Lower lobe of right lung (tissue), 2 donors: Measurements from ENCODE around the gene UNC5C. TPM values are rescaled to one million over a fixed set of nuclear protein-coding genes. Genes with fewer than 3 reads are reported as not detected.
A peak's percentile ranks its signal among the peaks of the same experiment; 100 is the strongest.

ENCODE experiments used
- ATAC-seq, 2 donors: fragments of 200-7000 bp; cut with Tn5 transposase; one replicate each; pipeline ENCODE4 v1.9.1; 2020 to 2022; ENCODE audit warnings: mild to moderate bottlenecking in 2 of 2, moderate library complexity in 2 of 2
- DNase-seq: peaks from one replicate; pipeline ENCODE4 v3.0.0-alpha.2; 2020
- H3K27ac ChIP-seq: fragments of 200-600 bp; one replicate; pipeline ENCODE4 v1.8.0; 2022
- H3K27me3 ChIP-seq: fragments of 200-600 bp; one replicate; pipeline ENCODE4 v1.8.0; 2022; ENCODE audit warnings: low read depth
- H3K36me3 ChIP-seq: fragments of 200-600 bp; one replicate; pipeline ENCODE4 v1.8.0; 2022; ENCODE audit warnings: mild to moderate bottlenecking
- H3K4me1 ChIP-seq: fragments of 200-600 bp; one replicate; pipeline ENCODE4 v1.8.0; 2022
- H3K4me3 ChIP-seq: fragments of 200-600 bp; one replicate; pipeline ENCODE4 v1.8.0; 2022; ENCODE audit warnings: mild to moderate bottlenecking
- H3K9me3 ChIP-seq: fragments of 200-600 bp; one replicate; pipeline ENCODE4 v1.8.0; 2022
- intact Hi-C: fragments of 100-400 bp; cut with DNase I; formaldehyde crosslinking; loops from one replicate; pipeline ENCODE4 v1.11.0; 2022
- total RNA-seq: library from RNA; stranded (reverse); fragmentation: NEBNext Ultra II Directional; extraction: Animal tissue kit (Norgen Biotek cat#: 25700); gene quantifications from one replicate; pipeline ENCODE4 v1.2.1, GENCODE V29; 2021
- TF ChIP-seq, protein P1 (sequence below): fragments of 200-600 bp; IDR thresholded peaks from one replicate; pipeline ENCODE4 v1.8.0; 2022; ENCODE audit warnings: antibody characterized with exemption, mild to moderate bottlenecking
- donor health status: DM: no; HTN: yes; CAD: no; lungs with severe emphysema.

The UNC5C gene
- total RNA-seq, 1 donor from 2014 or later = 5.1 TPM

DNA sequence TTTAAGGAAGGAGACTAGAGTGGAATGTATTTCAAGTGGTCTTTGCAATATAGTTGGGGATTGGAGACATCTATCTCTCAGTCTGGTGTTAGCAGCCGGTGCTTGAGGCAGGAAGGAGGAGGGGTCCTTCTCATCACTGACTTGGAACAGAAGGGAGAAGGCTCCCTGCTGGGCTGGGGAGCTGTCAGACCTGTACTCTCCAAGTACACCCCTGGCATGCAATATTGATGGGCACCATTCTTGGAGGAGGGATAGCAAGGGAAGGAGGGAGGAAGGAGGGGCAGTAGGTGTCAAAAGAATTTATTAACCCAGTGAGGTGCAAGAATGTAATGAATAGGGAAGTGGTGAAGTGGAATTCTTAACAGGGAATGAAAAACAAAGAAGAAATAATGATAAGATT, 338.8 kb downstream of the UNC5C start:
- H3K27ac ChIP-seq = no peak overlapping the region
- no peak for ATAC-seq
- no peaks in the 10 kb centered on the region for H3K36me3 ChIP-seq
- intact Hi-C loops = no loop called here
- TF ChIP-seq, protein P1, sequence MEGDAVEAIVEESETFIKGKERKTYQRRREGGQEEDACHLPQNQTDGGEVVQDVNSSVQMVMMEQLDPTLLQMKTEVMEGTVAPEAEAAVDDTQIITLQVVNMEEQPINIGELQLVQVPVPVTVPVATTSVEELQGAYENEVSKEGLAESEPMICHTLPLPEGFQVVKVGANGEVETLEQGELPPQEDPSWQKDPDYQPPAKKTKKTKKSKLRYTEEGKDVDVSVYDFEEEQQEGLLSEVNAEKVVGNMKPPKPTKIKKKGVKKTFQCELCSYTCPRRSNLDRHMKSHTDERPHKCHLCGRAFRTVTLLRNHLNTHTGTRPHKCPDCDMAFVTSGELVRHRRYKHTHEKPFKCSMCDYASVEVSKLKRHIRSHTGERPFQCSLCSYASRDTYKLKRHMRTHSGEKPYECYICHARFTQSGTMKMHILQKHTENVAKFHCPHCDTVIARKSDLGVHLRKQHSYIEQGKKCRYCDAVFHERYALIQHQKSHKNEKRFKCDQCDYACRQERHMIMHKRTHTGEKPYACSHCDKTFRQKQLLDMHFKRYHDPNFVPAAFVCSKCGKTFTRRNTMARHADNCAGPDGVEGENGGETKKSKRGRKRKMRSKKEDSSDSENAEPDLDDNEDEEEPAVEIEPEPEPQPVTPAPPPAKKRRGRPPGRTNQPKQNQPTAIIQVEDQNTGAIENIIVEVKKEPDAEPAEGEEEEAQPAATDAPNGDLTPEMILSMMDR = no peak
- no peaks in the 10 kb centered on the region for H3K9me3 ChIP-seq
- no peak overlapping the region for H3K4me3 ChIP-seq
- no peaks in the 10 kb centered on the region for H3K4me1 ChIP-seq
- H3K27me3 ChIP-seq = no peaks in the 10 kb centered on the region
- DNase-seq = no peak

DNA sequence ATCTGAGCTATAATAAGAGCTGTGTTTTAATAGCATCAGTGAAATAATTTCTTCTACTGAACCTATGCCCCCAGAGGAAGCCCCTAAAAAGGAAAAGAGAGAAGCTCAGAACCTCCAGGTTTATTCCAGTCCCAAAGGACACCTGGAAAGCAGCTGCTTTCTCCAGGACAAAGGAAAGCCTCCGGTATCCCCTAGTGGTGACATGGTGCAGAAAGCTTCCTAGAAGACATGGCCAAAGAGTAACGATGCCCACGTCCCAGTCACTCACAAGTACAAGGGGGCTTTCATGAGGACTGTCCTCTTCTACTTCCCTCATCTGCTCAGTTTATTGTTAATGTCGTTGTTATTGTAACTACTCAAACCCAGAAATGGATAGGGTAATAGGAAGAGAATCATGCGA, 343.9 kb downstream of the UNC5C start:
- Histone ChIP-seq H3K36me3 (peaks cover 5% of the 10 kb centered on the region), H3K9me3 (no peaks in the 10 kb centered on the region), H3K4me3 (no peak overlapping the region), H3K27ac (no peak overlapping the region), H3K4me1 (no peaks in the 10 kb centered on the region), H3K27me3 (no peaks in the 10 kb centered on the region)
- ATAC-seq (no peak), DNase-seq (no peak)
- TF ChIP-seq, protein P1 = no peak
- intact Hi-C loops = no loop called here

DNA sequence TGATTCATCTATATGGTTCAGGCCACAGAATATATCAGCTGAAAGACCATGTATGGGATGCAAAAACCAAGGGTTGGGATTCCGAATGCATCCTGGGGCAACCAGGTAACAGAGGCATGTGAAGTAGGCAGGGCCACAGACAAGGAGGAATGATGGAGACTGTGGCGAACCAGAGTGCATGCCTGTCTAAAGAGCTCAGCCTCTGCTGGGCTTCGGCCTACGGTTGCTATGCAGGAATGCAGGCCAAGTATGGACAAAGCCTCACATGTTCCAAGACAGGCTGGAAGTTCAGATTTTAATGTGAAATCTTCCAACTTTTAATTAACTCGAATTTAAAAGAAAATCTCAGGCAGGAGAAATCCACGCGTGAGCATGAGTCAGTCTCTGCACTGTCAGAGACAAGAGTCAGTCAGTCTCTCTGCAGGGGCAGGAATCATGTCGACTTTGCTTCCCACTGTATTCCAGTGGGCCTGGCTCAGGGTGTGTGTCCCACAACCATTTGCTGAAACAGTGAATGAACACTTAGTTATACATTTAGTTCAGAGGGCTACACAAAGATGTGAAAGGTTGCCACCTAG, 344.4 kb downstream of the UNC5C start:
- DNase-seq (no peak), ATAC-seq (peak in 1 of 2 donors; percentile 46)
- Histone ChIP-seq H3K27me3 (no peaks in the 10 kb centered on the region), H3K9me3 (no peaks in the 10 kb centered on the region), H3K36me3 (peaks cover 5% of the 10 kb centered on the region), H3K27ac (no peak overlapping the region), H3K4me1 (no peaks in the 10 kb centered on the region), H3K4me3 (no peak overlapping the region)
- intact Hi-C loops = no loop called here
- TF ChIP-seq, protein P1 = no peak

DNA sequence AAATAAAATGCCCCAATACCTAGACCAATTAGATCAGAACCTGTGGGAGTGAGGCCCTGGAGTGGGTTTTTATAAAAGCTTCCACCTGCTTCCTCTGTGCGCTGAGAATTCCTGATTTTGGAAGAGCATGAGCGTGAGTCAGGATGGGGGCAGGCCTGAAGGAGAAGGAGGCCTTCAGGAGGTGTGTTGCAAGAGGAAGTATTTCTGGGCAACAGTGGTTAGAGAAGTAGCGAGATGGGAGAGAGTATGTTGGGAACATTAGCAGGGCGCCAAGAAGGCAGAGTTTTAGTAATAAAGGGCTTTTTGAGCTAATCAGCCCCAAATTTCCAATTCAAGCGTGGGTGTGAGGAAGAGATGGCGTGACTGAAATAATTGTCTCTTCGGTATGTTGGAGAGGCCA, 349.8 kb downstream of the UNC5C start:
- H3K4me1 ChIP-seq = no peaks in the 10 kb centered on the region
- no peak for ATAC-seq
- TF ChIP-seq, protein P1 = no peak
- intact Hi-C loops = no loop called here
- peaks cover 5% of the 10 kb centered on the region for H3K36me3 ChIP-seq
- no peak for DNase-seq
- H3K27me3 ChIP-seq = no peaks in the 10 kb centered on the region
- no peak overlapping the region for H3K4me3 ChIP-seq
- H3K27ac ChIP-seq = no peak overlapping the region
- no peaks in the 10 kb centered on the region for H3K9me3 ChIP-seq

DNA sequence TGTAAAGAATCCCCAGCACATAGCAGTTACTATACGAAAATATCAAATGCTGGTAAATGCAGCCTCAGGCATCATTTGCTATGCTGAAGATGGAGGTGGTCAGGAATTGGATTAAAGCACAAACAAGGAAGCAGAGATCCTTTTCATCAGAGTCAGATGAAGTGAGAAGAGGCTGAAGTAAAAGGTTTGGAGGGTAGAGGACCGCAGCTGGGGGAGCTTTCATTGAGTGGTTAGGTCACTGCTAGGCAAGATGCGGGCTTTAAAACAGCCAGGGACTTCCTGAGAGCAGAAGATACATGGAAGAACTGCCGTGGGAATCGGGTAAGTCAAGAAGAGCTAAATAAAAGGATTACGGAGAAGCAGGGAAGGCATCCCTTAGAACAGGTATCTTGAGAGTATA, 351.4 kb downstream of the UNC5C start:
- DNase-seq (no peak), ATAC-seq (no peak)
- no peaks in the 10 kb centered on the region for H3K9me3 ChIP-seq
- no peak overlapping the region for H3K27ac ChIP-seq
- TF ChIP-seq, protein P1 = no peak
- no peak overlapping the region for H3K4me3 ChIP-seq
- intact Hi-C loops = no loop called here
- H3K4me1 ChIP-seq = no peaks in the 10 kb centered on the region
- H3K27me3 ChIP-seq = no peaks in the 10 kb centered on the region
- H3K36me3 ChIP-seq = peaks cover 2% of the 10 kb centered on the region
